DND-41 (cell line): ENCODE results near the gene EBLN2.

Experiments
- ATAC-seq: fragments of 200-7000 bp; cut with Tn5 transposase; 3 replicates; pipeline ENCODE4 v1.9.1; 2021; ENCODE audit warnings: low read depth; ENCODE audit not compliant: insufficient read depth
- DNase-seq: peaks from one replicate; pipeline ENCODE4 v3.0.0-alpha.2; 2020
- H2AFZ ChIP-seq: 2 replicates; pipeline ENCODE4 v1.6.0; 2012; ENCODE audit warnings: low read depth, low read length
- H3K27ac ChIP-seq: 2 replicates; pipeline ENCODE4 v1.5.1; 2012; ENCODE audit warnings: low read length, inconsistent platforms
- H3K27me3 ChIP-seq: fragments of 200-600 bp; sonication (generic); 2 replicates; pipeline ENCODE4 v1.6.0; 2012; ENCODE audit warnings: low read length, mild to moderate bottlenecking, inconsistent platforms; ENCODE audit not compliant: insufficient read depth, poor library complexity
- H3K36me3 ChIP-seq: 2 replicates; pipeline ENCODE4 v1.5.1; 2012; ENCODE audit warnings: low read length, inconsistent platforms; ENCODE audit not compliant: insufficient read depth
- H3K4me1 ChIP-seq: 2 replicates; pipeline ENCODE4 v1.5.1; 2012; ENCODE audit warnings: mild to moderate bottlenecking, low read length; ENCODE audit not compliant: insufficient read depth
- H3K4me2 ChIP-seq: 2 replicates; pipeline ENCODE4 v1.6.0; 2012; ENCODE audit warnings: mild to moderate bottlenecking, moderate library complexity, low read length, inconsistent platforms; ENCODE audit not compliant: insufficient read depth
- H3K4me3 ChIP-seq, 2 experiments: fragments of 200-600 bp in 1 of 2; shearing (Covaris generic) in 1 of 2; 2 replicates each; pipeline ENCODE4 v1.5.1; 2012 to 2016; ENCODE audit warnings: inconsistent platforms in 2 of 2, low read length in 2 of 2, mild to moderate bottlenecking in 2 of 2, low read depth in 1 of 2, moderate library complexity in 1 of 2
- H3K79me2 ChIP-seq: 2 replicates; pipeline ENCODE4 v1.6.0; 2012; ENCODE audit warnings: low read length, inconsistent platforms; ENCODE audit not compliant: insufficient read depth
- H3K9ac ChIP-seq: 2 replicates; pipeline ENCODE4 v1.6.0; 2012; ENCODE audit warnings: low read depth, mild to moderate bottlenecking, inconsistent platforms, low read length, moderate library complexity
- H3K9me3 ChIP-seq: 2 replicates; pipeline ENCODE4 v1.5.1; 2012; ENCODE audit warnings: low read length, moderate library complexity, mild to moderate bottlenecking, inconsistent platforms; ENCODE audit not compliant: insufficient read depth, severe bottlenecking
- H4K20me1 ChIP-seq: 2 replicates; pipeline ENCODE4 v1.6.0; 2012; ENCODE audit warnings: low read length; ENCODE audit not compliant: insufficient read depth
- EZH2 ChIP-seq: IDR thresholded peaks from 3 replicates; pipeline ENCODE4 v1.6.1; 2012; ENCODE audit warnings: borderline replicate concordance, low read depth, mild to moderate bottlenecking, moderate library complexity, low read length, inconsistent platforms; ENCODE audit not compliant: severe bottlenecking
- TF ChIP-seq, protein P1 (sequence below): IDR thresholded peaks from 2 replicates; pipeline ENCODE4 v1.5.1; 2012; ENCODE audit warnings: borderline replicate concordance, low read length, moderate library complexity, mild to moderate bottlenecking; ENCODE audit not compliant: poor library complexity, severe bottlenecking; ENCODE audit errors: extremely low read depth

Gene EBLN2

DNA sequence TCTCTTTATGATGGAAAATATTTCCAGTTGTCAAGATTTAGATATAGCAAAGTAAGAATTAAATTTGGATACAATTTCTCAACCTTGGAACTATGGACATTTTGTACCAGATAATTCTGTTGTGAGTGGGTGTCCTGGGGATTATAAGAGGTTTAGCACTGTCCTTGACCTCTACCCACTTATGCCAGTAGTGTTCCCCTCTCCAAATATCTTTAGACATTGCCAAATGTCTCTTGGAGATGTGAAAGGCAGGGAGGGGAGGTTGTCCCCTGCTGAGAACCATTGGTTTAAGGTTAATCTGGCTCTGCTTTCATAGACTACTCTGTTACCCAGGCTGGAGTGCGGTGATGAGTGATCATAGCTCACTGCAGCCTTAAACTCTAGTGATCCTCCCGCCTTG, at the start of gene EBLN2:
EBLN2 (plus strand) TSS at position 244 of the 400 bp plus-strand sequence. CDS start 423 bp downstream, outside the sequence.
- Histone ChIP-seq H2AFZ (no peak within 1 kb of the TSS), H3K36me3 (peaks cover 78% of the 10 kb centered on the region), H3K79me2 (peaks cover 26% of the 10 kb centered on the region), H3K9me3 (no peaks in the 10 kb centered on the region), H4K20me1 (peaks cover 28% of the 10 kb centered on the region), H3K4me1 (no peaks in the 10 kb centered on the region), H3K4me3 (no peak within 1 kb of the TSS), H3K27ac (no peak within 1 kb of the TSS), H3K27me3 (no peaks in the 10 kb centered on the region), H3K4me2 (no peak within 1 kb of the TSS), H3K9ac (no peak within 1 kb of the TSS)
- no peak for TF ChIP-seq EZH2
- TF ChIP-seq, protein P1, sequence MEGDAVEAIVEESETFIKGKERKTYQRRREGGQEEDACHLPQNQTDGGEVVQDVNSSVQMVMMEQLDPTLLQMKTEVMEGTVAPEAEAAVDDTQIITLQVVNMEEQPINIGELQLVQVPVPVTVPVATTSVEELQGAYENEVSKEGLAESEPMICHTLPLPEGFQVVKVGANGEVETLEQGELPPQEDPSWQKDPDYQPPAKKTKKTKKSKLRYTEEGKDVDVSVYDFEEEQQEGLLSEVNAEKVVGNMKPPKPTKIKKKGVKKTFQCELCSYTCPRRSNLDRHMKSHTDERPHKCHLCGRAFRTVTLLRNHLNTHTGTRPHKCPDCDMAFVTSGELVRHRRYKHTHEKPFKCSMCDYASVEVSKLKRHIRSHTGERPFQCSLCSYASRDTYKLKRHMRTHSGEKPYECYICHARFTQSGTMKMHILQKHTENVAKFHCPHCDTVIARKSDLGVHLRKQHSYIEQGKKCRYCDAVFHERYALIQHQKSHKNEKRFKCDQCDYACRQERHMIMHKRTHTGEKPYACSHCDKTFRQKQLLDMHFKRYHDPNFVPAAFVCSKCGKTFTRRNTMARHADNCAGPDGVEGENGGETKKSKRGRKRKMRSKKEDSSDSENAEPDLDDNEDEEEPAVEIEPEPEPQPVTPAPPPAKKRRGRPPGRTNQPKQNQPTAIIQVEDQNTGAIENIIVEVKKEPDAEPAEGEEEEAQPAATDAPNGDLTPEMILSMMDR: no peak
- DNase-seq (no peak), ATAC-seq (no peak)

DNA sequence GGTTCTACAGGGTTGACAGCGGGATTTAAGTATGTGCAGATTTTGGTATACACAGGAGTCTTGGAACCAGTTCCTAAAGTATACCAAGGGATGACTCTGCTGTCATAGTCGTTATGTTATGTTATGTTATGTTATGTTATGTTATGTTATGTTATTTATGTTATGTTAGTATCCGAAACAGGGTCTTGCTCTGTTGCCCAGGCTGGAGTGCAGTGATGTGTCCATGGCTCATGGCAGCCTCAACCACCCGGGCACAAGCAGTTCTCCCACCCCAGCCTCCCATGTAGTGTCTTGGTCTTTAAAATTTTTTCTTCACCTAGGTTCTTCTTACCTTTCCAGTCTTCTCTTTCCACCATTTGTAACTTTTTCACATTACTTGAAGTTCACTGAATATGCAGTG, 43.2 kb upstream of the EBLN2 start:
- Histone ChIP-seq H3K9me3 (no peaks in the 10 kb centered on the region), H3K36me3 (peaks cover 36% of the 10 kb centered on the region), H3K27ac (no peak overlapping the region), H3K79me2 (peaks cover 96% of the 10 kb centered on the region), H3K4me1 (0 out of 2 replicates have a peak, but pooled peaks cover 3% of the 10 kb centered on the region), H3K4me2 (no peak overlapping the region), H3K9ac (no peak overlapping the region), H2AFZ (no peak overlapping the region), H4K20me1 (peaks cover 87% of the 10 kb centered on the region), H3K4me3 (no peak overlapping the region), H3K27me3 (no peaks in the 10 kb centered on the region)
- no peak for DNase-seq
- no peak for ATAC-seq
- no peak for TF ChIP-seq EZH2
- TF ChIP-seq, protein P1: no peak

DNA sequence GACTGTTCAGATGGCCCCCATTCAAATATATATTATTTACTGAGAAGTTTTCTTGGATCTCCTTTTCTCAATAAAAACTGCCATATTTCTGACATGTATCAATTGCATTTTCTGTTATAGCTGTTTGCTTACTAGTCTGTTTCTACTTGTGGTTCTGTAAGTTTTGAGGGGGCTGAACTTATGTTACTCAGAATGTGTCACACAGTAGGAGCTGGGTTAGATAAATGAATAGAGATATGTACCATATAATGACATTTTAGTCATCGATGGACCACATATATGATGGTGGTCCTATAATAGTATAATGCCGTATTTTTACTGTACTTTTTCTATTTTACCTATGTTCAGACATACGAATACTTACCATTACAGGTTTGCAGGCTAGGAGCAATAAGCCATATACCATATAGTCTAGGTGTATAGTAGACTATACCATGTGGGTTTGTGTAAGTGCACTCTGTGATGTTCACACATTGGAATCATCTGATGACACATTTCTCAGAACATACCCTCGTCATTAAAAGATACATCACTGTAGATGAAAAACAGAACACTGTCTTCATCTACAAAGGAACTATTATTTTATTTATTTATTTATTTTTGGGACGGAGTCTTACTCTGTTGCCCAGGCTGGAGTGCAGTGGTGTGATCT, 42.5 kb upstream of the EBLN2 start:
- peaks cover 36% of the 10 kb centered on the region for H3K36me3 ChIP-seq
- H3K9ac ChIP-seq: no peak overlapping the region
- DNase-seq (no peak), ATAC-seq (no peak)
- TF ChIP-seq, protein P1: no peak
- no peak for TF ChIP-seq EZH2
- no peak overlapping the region for H2AFZ ChIP-seq
- no peak overlapping the region for H3K4me3 ChIP-seq
- H3K27ac ChIP-seq: no peak overlapping the region
- H3K4me1 ChIP-seq: 0 out of 2 replicates have a peak, but pooled peaks cover 3% of the 10 kb centered on the region
- no peak overlapping the region for H3K4me2 ChIP-seq
- H3K79me2 ChIP-seq: peaks cover 97% of the 10 kb centered on the region
- no peaks in the 10 kb centered on the region for H3K27me3 ChIP-seq
- H4K20me1 ChIP-seq: peaks cover 87% of the 10 kb centered on the region
- H3K9me3 ChIP-seq: no peaks in the 10 kb centered on the region
